GM10266 (cell line): Measurements from ENCODE around the gene DYNLRB1.

Experiments used
- DNase-seq: peaks from one replicate; pipeline ENCODE4 v3.0.0; 2012; ENCODE audit errors: extremely low spot score
- TF ChIP-seq, protein P1 (sequence below): IDR thresholded peaks from 2 replicates; pipeline ENCODE4 v1.5.1; 2012; ENCODE audit warnings: mild to moderate bottlenecking, low read depth; ENCODE audit not compliant: control insufficient read depth, insufficient read depth; ENCODE audit errors: missing control alignments

The DYNLRB1 gene

DNA sequence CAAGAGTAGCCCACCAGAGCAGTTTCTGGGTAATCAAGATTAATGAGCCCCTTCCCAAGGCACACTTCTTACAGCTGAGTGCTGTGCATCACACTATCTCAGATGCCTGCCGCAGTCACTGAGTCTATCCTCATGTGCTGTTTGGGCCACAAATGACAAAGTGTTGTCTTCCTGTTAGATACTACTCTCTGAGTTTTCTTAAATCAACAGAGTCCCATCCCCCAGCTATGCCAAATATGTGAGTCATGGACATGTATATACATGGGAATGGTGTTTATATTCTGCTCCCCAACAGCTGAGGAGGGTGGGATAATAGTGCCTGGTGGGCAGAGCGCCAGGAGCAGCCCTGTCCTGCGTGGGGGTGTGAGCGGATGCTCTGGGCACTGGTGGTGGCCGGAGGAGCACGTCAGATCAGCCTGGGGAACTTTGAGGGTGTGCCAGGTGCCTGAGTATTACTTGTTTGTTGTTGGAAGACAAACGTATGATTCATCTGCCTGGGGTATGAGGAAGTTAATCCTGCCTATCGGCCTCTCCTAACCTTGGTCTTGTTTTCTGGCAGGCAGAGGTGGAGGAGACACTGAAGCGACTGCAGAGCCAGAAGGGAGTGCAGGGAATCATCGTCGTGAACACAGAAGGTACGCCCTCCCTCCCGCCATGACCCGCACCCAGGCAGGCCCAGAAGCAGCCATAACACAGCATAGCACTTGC, 9.6 kb downstream of the DYNLRB1 start:
- no peak for DNase-seq

DNA sequence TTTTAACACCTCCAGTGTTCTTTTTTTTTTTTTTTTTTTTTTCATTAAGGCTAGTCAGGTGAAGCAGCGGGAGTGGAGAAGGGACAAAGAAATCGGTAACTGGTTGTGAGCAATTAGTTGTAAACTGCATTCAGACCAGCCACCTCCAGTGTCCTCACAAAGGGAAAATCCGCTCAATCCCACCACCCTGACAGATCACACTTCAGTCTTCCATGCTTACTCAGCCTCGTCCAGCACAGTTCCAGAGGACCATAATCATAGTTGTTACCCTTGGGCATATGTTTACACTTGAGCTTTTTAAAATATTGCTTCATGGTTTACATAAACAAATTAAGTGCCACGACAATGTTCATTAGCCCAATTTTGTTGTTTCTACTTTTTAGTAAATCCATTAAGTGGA, 10.2 kb downstream of the DYNLRB1 start:
- TF ChIP-seq, protein P1, sequence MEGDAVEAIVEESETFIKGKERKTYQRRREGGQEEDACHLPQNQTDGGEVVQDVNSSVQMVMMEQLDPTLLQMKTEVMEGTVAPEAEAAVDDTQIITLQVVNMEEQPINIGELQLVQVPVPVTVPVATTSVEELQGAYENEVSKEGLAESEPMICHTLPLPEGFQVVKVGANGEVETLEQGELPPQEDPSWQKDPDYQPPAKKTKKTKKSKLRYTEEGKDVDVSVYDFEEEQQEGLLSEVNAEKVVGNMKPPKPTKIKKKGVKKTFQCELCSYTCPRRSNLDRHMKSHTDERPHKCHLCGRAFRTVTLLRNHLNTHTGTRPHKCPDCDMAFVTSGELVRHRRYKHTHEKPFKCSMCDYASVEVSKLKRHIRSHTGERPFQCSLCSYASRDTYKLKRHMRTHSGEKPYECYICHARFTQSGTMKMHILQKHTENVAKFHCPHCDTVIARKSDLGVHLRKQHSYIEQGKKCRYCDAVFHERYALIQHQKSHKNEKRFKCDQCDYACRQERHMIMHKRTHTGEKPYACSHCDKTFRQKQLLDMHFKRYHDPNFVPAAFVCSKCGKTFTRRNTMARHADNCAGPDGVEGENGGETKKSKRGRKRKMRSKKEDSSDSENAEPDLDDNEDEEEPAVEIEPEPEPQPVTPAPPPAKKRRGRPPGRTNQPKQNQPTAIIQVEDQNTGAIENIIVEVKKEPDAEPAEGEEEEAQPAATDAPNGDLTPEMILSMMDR, result no peak
- no peak for DNase-seq

More for the DNA sequence above, 9.6 kb downstream of the DYNLRB1 start:
- TF ChIP-seq, protein P1, result no peak

DNA sequence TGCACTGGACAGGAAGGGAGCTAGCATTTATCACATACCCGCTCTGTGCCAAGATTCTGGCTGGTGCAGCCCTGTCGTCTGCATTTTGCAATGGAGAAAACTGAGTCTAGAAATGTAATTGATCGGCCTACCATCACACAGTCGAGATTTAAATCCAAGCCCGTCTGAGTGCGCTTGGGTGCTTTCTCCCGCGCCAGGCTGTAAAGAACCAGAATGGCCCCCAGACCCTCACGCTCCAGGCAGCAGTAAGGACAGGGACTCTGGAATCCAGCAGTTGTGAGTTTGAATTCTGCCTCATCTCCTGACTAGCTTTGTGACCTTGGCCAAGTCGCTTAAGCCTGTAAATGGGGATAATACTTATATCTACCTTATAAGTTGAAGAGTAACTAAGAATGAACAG, 10.8 kb downstream of the DYNLRB1 start:
- TF ChIP-seq, protein P1, result no peak
- DNase-seq, result no peak

DNA sequence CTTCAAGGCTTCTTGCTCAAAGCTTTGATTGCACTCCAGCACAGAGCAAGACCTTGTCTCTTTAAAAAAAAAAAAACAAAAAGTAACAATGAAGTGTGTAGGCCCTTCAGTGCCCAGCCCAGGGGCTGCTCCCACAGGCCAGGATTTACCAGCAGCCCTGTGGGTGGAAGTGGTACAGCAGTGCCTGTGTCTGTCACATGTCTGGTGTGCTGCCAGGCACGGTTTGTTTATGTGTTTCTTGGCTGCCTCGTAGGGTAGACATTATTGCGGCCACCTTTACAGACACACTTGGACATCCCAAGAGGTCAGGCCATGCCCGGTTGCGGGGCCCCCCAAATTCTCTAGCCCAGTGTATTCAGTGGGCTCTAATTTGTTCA, 12.7 kb downstream of the DYNLRB1 start:
- no peak for DNase-seq
- TF ChIP-seq, protein P1, result no peak

DNA sequence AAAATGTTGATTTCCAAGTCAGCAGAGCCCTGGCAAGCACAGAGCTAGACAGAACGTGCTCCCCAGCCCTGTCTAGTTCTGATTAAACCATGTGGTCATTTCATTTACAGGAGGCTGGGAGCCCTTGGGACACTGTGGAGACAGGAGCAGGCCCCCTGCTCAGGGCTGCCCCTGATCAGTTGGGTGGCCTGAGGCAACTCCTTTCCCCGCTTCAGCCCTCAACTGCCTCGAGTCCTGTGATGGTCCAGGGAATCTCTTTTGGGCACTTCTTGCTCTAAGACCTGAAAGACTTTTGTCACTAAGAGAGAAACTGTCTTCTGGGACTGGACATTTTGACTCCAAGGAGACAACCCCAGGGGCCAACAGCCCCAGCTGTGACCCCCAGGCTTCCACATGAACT, 13.5 kb downstream of the DYNLRB1 start:
- TF ChIP-seq, protein P1, result no peak

DNA sequence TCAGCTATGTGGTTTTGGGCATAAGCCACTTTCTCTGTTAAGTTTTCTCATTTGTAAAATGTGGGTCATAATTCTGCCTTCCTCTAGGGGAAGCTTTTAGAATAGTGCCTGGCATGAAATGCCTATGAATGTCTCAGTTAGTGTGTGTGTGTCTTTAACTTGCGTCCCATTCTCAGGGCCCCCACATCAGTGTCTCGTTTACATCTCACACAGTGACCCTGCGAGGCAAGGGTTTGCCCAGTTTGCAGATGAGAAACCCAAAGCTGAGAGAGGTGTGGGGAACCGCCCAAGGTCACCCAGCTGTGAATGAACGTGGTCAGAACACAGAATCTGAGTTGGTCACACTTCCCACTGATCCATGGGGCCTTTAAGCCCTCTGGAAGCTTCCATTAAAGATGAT, 14.1 kb downstream of the DYNLRB1 start:
- TF ChIP-seq, protein P1, result no peak

More for the DNA sequence above, 13.5 kb downstream of the DYNLRB1 start:
- no peak for DNase-seq

DNA sequence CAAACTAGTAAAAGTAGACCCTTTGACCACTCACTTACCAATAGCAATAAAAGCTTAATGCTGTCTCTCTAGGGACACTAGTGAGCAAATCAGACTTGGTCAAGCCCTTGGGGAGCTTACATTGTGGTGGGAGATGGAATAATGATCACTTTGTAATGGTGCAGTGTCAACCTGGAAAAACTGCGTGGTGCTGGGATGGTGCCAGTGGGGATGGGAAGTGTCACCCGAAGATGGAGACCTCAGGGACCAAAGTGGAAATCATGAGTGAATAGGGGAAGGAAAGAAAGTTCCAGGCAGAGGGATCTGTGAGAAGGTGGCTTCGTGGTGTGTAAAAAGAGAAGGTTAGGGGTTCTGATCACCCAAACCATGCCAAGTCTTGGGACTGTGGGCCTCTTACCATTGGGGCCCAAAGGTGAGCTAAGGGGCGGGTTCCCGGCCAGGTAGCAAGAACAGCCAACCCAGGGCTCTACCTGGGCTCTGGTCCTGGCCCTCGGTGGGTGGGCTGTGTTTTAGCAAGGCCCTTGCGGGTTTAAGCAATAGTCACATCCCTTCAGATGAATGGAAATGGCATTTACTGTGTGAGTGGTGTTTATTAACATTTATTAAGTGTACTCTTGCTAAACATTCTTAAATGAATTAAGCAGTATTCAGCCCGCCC, 15.5 kb downstream of the DYNLRB1 start:
- no peak for DNase-seq
- TF ChIP-seq, protein P1, result no peak

More for the DNA sequence above, 14.1 kb downstream of the DYNLRB1 start:
- DNase-seq, result no peak
